Measurements from ENCODE around the gene PGP.

Gene PGP

GRCh38 chr16:2235695-2236336, 21.2 kb upstream of the PGP start:
- Histone ChIP-seq H3K9ac (no peak overlapping the region), H3K36me3 (ENCODE audit: insufficient read depth) (0 out of 2 replicates have a peak, but pooled peaks cover 4% of the 10 kb centered on the region), H3K27ac (no peak overlapping the region), H4K20me1 (ENCODE audit: insufficient read depth) (no peaks in the 10 kb centered on the region), H3K4me3 (IDR thresholded peaks at IDR 0.05; ENCODE audit: insufficient read depth, low read depth, low read length) (no peak overlapping the region), H3K27me3 (ENCODE audit: insufficient read depth, low read depth) (no peaks in the 10 kb centered on the region), H3K4me1 (ENCODE audit: low read depth, poor library complexity, severe bottlenecking) (no peaks in the 10 kb centered on the region), H3K4me2 (no peak overlapping the region), H2AFZ (ENCODE audit: low read depth) (no peak overlapping the region), H3K79me2 (ENCODE audit: insufficient read depth, low read depth) (no peaks in the 10 kb centered on the region)
- TF ChIP-seq, protein P1, sequence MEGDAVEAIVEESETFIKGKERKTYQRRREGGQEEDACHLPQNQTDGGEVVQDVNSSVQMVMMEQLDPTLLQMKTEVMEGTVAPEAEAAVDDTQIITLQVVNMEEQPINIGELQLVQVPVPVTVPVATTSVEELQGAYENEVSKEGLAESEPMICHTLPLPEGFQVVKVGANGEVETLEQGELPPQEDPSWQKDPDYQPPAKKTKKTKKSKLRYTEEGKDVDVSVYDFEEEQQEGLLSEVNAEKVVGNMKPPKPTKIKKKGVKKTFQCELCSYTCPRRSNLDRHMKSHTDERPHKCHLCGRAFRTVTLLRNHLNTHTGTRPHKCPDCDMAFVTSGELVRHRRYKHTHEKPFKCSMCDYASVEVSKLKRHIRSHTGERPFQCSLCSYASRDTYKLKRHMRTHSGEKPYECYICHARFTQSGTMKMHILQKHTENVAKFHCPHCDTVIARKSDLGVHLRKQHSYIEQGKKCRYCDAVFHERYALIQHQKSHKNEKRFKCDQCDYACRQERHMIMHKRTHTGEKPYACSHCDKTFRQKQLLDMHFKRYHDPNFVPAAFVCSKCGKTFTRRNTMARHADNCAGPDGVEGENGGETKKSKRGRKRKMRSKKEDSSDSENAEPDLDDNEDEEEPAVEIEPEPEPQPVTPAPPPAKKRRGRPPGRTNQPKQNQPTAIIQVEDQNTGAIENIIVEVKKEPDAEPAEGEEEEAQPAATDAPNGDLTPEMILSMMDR (conservative IDR thresholded peaks at IDR 0.05; ENCODE audit: low read depth, low read length), result no peak

DNA sequence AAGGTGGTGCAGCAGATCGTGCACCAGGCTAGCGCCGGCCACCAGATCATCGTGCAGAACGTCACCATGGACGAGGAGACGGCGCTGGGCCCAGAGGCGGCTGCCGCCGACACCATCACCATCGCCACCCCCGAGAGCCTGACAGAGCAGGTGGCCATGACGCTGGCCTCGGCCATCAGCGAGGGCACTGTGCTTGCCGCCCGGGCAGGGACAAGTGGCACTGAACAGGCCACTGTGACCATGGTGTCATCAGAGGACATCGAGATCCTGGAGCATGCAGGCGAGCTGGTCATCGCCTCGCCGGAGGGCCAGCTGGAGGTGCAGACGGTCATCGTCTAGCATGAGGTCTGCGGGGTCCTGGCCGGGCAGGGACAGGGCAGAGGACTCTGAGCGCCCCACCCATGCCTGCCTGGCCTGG, 20.6 kb upstream of the PGP start:
- H3K4me3 ChIP-seq (IDR thresholded peaks at IDR 0.05; ENCODE audit: insufficient read depth, low read depth, low read length), result no peak overlapping the region
- H3K27me3 ChIP-seq (ENCODE audit: insufficient read depth, low read depth), result no peaks in the 10 kb centered on the region
- no peaks in the 10 kb centered on the region for H3K4me1 ChIP-seq (ENCODE audit: low read depth, poor library complexity, severe bottlenecking)
- H4K20me1 ChIP-seq (ENCODE audit: insufficient read depth), result no peaks in the 10 kb centered on the region
- no peak overlapping the region for H3K9ac ChIP-seq
- TF ChIP-seq, protein P1 (conservative IDR thresholded peaks at IDR 0.05; ENCODE audit: low read depth, low read length), result no peak
- no peak overlapping the region for H3K27ac ChIP-seq
- 0 out of 2 replicates have a peak, but pooled peaks cover 4% of the 10 kb centered on the region for H3K36me3 ChIP-seq (ENCODE audit: insufficient read depth)
- no peak overlapping the region for H3K4me2 ChIP-seq
- no peaks in the 10 kb centered on the region for H3K79me2 ChIP-seq (ENCODE audit: insufficient read depth, low read depth)
- no peak overlapping the region for H2AFZ ChIP-seq (ENCODE audit: low read depth)

- Histone ChIP-seq H4K20me1 (ENCODE audit: insufficient read depth) (no peaks in the 10 kb centered on the region), H2AFZ (ENCODE audit: low read depth) (no peak overlapping the region), H3K4me3 (IDR thresholded peaks at IDR 0.05; ENCODE audit: insufficient read depth, low read depth, low read length) (no peak overlapping the region), H3K9ac (no peak overlapping the region), H3K27me3 (ENCODE audit: insufficient read depth, low read depth) (no peaks in the 10 kb centered on the region), H3K36me3 (ENCODE audit: insufficient read depth) (0 out of 2 replicates have a peak, but pooled peaks cover 4% of the 10 kb centered on the region), H3K79me2 (ENCODE audit: insufficient read depth, low read depth) (no peaks in the 10 kb centered on the region), H3K4me2 (no peak overlapping the region), H3K27ac (no peak overlapping the region), H3K4me1 (ENCODE audit: low read depth, poor library complexity, severe bottlenecking) (no peaks in the 10 kb centered on the region)
- TF ChIP-seq, protein P1 (conservative IDR thresholded peaks at IDR 0.05; ENCODE audit: low read depth, low read length), result no peak
Measured at GRCh38 chr16:2234813-2235170, 20.2 kb upstream of the PGP start.

GRCh38 chr16:2233872-2234812, 19.5 kb upstream of the PGP start:
- H3K4me3 ChIP-seq (IDR thresholded peaks at IDR 0.05; ENCODE audit: insufficient read depth, low read depth, low read length), result no peak overlapping the region
- no peaks in the 10 kb centered on the region for H3K79me2 ChIP-seq (ENCODE audit: insufficient read depth, low read depth)
- 0 out of 2 replicates have a peak, but pooled peaks cover 4% of the 10 kb centered on the region for H3K36me3 ChIP-seq (ENCODE audit: insufficient read depth)
- H4K20me1 ChIP-seq (ENCODE audit: insufficient read depth), result no peaks in the 10 kb centered on the region
- no peak overlapping the region for H2AFZ ChIP-seq (ENCODE audit: low read depth)
- no peak overlapping the region for H3K4me2 ChIP-seq
- no peak overlapping the region for H3K27ac ChIP-seq
- H3K27me3 ChIP-seq (ENCODE audit: insufficient read depth, low read depth), result no peaks in the 10 kb centered on the region
- H3K9ac ChIP-seq, result no peak overlapping the region
- TF ChIP-seq, protein P1 (conservative IDR thresholded peaks at IDR 0.05; ENCODE audit: low read depth, low read length), result no peak
- H3K4me1 ChIP-seq (ENCODE audit: low read depth, poor library complexity, severe bottlenecking), result no peaks in the 10 kb centered on the region
